Measurements from ENCODE around the gene G6PC2.
"Not testable (repeated sequence)": the region's sequence is repeated elsewhere in the genome, so short reads cannot be mapped to it uniquely, and the experiment has no call there.

Gene G6PC2

DNA sequence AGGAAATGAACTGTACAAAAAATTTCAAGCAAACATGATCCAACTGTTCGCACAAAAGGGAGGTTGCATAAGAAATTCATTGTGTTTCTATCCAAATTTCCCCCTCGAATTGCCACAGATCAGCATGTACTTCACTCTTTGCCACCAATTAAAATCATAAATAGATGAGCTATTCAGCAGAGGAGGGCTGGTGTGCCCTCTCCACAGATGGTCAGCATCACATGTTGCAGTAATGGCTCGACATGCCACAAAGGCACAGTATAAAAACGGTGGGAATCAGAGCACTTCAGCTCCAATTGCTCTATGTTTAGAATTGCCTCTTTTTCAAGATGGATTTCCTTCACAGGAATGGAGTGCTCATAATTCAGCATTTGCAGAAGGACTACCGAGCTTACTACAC lies at the start of gene G6PC2:
TSS of gene G6PC2 (plus strand) at position 289 of the 400 bp plus-strand sequence. CDS start at position 330, 41 bp downstream.
- no peak for DNase-seq (ENCODE audit: low read depth, low spot score)

DNA sequence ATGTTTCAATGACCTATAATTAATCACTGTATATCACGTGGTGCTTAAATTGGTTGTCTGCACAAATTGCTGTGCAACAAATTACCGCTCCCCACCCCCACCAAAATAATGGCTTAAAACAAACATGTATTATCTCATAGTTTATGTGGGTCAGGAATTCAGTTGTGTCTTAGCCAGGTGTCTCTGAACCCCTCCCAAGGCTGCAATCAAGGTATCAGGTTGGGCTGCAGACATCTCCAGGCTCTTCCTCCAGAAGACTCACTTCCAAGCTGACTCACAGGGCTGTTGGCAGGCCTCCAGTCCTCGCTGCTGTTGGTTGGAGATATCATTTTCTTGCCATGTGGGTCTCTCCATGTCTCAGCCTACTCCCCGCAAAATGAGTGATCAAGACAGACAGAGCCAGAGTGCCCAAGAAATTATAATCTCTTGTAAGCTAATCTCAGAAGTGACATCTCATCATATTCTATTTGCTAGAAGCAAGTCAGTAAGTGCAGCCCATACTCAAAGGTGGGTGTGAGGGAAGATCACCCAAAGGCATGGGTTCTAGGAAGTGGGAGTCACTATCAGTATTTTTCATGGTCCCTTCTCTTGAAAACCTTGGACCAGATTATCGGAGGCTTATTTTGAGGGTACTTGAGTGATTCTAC lies 49.3 kb upstream of the G6PC2 start:
- DNase-seq (ENCODE audit: low read depth, low spot score): peak; percentile 32

- no peak for DNase-seq (ENCODE audit: low read depth, low spot score)
Measured at GRCh38 chr2:168852481-168852880, 48.6 kb upstream of the G6PC2 start.

DNA sequence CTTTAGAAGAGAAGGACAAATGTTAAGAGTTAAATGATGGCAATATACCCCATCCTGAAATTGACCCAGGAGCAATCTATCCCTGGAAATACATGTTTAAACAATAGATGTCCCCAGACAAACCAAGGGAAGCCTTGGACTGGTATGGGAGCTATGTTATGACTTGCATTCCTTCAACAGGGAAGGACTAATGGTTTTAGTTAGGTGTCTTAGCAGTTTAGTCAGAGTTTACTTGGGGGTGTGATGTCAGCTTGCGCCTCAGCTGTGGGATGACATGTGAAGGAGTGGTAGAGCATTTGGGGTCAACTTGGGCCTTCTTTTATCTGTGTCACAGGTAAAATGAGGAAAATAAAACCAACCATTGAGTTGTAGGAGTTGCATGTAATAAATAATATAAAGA lies 47.6 kb upstream of the G6PC2 start:
- DNase-seq (ENCODE audit: low read depth, low spot score): no peak

DNA sequence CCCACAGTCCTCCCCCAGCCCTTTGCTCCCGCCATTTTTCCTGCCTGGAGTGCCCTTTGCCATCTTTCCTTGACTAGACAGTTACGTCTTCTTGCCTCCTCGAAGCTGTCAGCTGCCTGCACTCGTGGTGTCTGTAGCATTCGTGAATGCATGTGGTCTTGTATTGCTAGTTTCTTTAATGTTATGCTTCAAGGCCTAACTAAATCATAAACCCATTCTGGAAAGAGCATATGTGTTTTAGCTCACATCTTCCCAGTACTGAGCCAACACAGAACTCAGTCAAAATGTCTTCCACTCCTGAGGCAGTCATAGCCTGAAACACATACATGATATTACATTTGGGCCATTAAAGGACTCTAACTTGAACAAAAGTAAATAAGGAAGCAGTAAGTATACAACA lies 46.4 kb upstream of the G6PC2 start:
- no peak for DNase-seq (ENCODE audit: low read depth, low spot score)

- no peak for DNase-seq (ENCODE audit: low read depth, low spot score)
Measured at GRCh38 chr2:168855601-168856000, 45.5 kb upstream of the G6PC2 start.

- no peak for DNase-seq (ENCODE audit: low read depth, low spot score)
Measured at GRCh38 chr2:168858146-168858545, 42.9 kb upstream of the G6PC2 start.

DNA sequence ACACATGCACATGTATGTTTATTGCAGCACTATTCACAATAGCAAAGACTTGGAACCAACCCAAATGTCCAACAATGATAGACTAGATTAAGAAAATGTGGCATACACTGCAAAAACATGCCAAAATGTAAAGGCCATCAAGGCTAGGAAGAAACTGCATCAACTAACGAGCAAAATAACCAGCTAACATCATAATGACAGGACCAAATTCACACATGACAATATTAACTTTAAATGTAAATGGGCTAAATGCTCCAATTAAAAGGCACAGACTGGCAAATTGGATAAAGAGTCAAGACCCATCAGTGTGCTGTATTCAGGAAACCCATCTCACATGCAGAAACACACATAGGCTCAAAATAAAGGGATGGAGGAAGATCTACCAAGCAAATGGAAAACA lies 33.9 kb upstream of the G6PC2 start:
- not testable (repeated sequence) for DNase-seq (ENCODE audit: low read depth, low spot score)

- DNase-seq (ENCODE audit: low read depth, low spot score): not testable (repeated sequence)
Measured at GRCh38 chr2:168870369-168870768, 30.7 kb upstream of the G6PC2 start.

- not testable (repeated sequence) for DNase-seq (ENCODE audit: low read depth, low spot score)
Measured at GRCh38 chr2:168870824-168871223, 30.3 kb upstream of the G6PC2 start.

- DNase-seq (ENCODE audit: low read depth, low spot score): no peak
Measured at GRCh38 chr2:168874368-168875054, 26.6 kb upstream of the G6PC2 start.

DNA sequence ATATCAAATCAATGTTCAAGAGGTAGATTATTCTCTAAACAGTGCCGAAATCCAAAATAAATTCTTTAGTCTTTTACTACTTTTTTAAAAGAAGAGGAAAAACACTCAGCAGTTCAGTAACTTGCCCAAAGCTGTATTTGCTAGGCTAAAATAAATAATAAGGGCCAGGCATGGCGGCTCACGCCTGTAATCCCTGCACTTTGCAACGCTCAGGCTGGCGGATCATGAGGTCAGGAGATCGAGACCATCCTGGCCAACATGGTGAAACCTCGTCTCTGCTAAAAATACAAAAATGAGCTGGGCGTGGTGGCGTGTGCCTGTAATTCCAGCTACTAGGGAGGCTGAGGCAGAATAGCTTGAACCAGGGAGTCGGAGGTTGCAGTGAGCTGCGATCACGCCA lies 18.9 kb upstream of the G6PC2 start:
- not testable (repeated sequence) for DNase-seq (ENCODE audit: low read depth, low spot score)

- DNase-seq (ENCODE audit: low read depth, low spot score): no peak
Measured at GRCh38 chr2:168884975-168885374, 16.1 kb upstream of the G6PC2 start.

GRCh38 chr2:168889635-168890005 lies 11.5 kb upstream of the G6PC2 start:
- no peak for DNase-seq (ENCODE audit: low read depth, low spot score)

DNA sequence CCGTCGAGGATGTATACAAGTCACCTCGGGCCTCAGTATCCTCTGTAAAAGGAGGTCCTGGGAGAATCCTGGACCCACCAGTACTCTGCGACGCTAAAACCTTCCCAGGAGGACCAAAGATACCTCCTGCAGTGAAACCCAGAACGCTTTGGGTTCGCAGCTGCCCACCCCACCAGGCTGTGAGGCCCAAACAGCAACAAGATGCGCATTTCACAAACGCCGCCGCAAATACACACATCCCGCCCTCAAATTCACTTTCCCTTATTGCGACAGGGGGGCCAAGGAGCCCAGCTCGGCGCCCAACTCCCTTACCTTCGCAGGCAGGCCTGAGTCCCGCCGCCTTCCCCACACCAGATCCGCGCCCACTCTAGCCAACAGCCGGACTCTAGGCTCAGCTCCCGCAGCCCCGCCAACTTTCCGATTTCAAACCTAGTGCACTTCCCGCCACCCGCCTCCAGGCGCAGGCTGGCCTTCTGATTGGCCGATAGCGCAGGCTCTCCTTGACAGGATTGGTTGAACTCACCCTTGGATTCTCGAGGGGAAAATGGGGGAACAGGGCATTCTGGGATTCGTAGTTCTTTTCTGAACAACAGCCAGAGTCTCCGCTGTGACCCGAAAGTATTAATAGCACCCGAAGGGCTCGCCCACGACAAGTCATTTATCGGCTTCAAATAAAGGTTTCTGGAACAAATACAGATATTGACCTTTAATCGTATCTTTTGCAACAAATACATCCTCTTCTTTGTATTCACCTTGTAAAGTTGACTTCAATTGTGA lies 10.9 kb upstream of the G6PC2 start, which contains the start of gene SPC25:
TSS of gene SPC25 (minus strand) at position 425 of the 777 bp plus-strand sequence. CDS start 911 bp downstream, outside the sequence.
- DNase-seq (ENCODE audit: low read depth, low spot score): peak; percentile 71

- no peak for DNase-seq (ENCODE audit: low read depth, low spot score)
Measured at GRCh38 chr2:168892327-168892726, 8.8 kb upstream of the G6PC2 start.

DNA sequence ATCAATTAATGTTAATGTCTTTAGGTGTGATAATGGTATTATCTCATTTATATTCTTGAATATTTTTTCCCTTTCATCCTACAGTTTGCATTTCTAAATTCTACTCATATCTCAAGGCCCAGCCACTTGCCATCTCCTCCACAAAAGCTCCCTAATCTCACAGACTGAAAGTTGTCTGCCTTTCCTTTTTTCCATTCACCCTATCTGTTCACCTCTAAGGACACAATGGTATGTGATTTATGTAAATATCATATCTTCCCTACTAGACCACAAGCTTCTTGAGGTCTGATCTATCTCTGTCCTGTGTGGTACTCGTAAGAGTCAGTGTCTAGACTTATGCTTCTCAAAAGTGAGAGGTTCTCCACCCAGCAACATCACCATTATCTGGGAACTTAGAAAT lies 7.0 kb upstream of the G6PC2 start:
- no peak for DNase-seq (ENCODE audit: low read depth, low spot score)

DNA sequence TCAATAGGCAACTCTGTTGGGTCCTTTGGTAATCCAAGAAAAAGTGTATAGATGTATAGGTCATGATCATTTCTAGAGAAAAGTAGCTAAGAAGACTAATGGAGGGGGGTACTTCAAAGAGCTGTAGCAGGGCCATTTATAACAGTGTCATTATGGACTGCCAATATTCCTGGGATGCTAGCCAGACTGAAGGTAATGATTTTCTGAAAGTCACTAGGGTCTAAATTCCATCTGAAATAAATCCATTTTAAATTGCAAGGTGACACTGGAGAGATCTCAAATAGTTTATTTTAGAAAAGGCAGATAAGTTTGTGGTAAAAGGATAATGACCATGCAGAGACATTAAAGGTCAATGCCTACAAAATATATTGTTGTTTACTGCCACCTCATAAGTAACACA lies 6.4 kb upstream of the G6PC2 start:
- DNase-seq (ENCODE audit: low read depth, low spot score): no peak

DNA sequence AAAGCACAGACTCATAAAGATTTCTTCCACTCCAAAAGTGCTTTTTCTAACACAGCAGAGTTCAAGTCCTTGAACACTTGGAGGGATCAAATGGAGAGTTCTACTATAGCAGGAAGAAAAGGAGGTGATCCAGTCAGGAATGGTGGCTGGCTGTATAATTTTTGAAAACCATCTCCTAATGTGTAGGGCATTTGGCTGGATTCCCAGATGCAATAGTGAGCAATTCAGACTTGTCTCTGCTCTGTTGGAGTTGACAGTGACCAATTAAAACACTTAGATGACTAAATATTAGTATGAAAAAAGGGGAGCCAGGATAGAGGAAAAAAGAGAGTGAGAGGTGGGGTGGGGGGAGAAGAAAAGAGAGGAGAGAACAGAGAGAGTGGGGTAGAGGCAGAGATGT lies 5.3 kb upstream of the G6PC2 start:
- no peak for DNase-seq (ENCODE audit: low read depth, low spot score)

GRCh38 chr2:168896783-168897182 lies 4.3 kb upstream of the G6PC2 start:
- DNase-seq (ENCODE audit: low read depth, low spot score): no peak

GRCh38 chr2:168897449-168897848 lies 3.6 kb upstream of the G6PC2 start:
- no peak for DNase-seq (ENCODE audit: low read depth, low spot score)

DNA sequence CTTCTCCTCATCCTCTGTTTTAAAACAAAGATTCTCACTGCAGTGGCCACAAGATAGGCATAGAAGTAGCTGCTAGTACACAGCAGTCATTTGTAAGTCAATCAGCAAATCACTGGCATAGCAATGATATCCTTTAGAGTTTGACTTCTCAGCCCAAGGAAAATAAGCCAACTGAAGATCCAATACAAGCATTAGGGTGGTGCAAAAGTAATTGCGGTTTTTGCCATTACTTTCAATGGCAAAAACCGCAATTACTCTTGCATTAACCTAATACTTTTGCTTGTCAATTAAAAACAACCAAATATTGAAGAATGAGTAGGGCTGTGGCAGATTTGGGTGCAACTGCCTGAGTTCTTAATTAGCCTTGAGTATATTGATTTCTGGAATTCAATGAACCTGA lies 2.8 kb downstream of the G6PC2 start:
- no peak for DNase-seq (ENCODE audit: low read depth, low spot score)

DNA sequence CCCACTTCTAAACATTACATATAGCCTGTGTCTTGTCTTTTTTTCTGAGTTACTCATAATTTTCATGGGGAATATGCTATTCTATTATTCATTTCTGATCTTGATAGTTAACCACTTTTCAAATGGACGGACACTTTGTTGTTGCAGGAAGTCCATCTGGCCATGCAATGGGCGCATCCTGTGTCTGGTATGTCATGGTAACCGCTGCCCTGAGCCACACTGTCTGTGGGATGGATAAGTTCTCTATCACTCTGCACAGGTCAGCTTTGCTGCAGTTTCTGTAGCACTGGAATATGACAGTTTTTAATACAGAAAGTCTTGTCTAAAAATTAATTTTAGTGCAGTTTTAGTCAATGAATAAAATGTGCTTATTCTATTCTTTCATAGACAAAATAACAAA lies 3.3 kb downstream of the G6PC2 start:
- no peak for DNase-seq (ENCODE audit: low read depth, low spot score)

Data from smooth muscle cell of the brain vasculature (primary cell).